ENCODE results near the gene HES4.

DNA sequence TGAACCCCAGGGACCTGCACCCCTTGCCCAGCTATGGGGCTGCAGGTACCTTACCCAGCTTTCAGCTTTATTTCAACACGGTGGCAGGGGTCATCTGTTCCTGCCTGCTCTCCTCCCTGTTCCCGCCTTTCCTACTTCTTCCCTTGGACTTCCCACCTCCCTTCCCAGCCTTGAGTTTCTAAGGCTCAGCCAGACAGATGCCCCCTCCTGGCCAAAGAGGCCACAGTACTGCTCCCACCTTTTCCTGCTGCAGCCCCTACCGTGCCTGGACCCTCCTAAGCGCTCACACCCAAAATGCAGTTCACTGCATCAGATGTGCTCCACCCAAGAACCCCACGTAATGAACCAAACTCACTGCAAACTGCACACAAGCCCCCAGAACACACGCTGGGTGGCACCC is 48.5 kb downstream of the HES4 start:
- TF ChIP-seq, protein P1, sequence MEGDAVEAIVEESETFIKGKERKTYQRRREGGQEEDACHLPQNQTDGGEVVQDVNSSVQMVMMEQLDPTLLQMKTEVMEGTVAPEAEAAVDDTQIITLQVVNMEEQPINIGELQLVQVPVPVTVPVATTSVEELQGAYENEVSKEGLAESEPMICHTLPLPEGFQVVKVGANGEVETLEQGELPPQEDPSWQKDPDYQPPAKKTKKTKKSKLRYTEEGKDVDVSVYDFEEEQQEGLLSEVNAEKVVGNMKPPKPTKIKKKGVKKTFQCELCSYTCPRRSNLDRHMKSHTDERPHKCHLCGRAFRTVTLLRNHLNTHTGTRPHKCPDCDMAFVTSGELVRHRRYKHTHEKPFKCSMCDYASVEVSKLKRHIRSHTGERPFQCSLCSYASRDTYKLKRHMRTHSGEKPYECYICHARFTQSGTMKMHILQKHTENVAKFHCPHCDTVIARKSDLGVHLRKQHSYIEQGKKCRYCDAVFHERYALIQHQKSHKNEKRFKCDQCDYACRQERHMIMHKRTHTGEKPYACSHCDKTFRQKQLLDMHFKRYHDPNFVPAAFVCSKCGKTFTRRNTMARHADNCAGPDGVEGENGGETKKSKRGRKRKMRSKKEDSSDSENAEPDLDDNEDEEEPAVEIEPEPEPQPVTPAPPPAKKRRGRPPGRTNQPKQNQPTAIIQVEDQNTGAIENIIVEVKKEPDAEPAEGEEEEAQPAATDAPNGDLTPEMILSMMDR (IDR thresholded peaks at IDR 0.05; ENCODE audit: insufficient read depth, low read depth, low read length): peak; percentile 26
- no peak for TF ChIP-seq EZH2 (IDR thresholded peaks at IDR 0.05; ENCODE audit: insufficient read depth, low read length)
